Spleen (tissue), 11 donors: ENCODE results near the gene PDK2. TPM values are rescaled to one million over a fixed set of nuclear protein-coding genes. Genes with fewer than 3 reads are reported as not detected.

Experiments used
- DNase-seq: peaks from one replicate; pipeline ENCODE4 v3.0.0-alpha.2; 2020
- H3K27ac ChIP-seq, 8 donors: fragments of 200-600 bp; sonication (generic) in 7 of 8; 1 replicate in 4 of 8; 2 replicates in 4 of 8; pipeline versions ENCODE4 v1.5.0 to v1.8.0; 2016 to 2021; ENCODE audit warnings: inconsistent platforms in 4 of 8, mild to moderate bottlenecking in 4 of 8, moderate library complexity in 1 of 8
- H3K27me3 ChIP-seq, 7 donors: fragments of 200-600 bp; sonication (generic) in 6 of 7; replicated peaks in 1 of 7; 1 replicate in 4 of 7; 2 replicates in 3 of 7; pipeline versions ENCODE4 v1.5.0 to v1.8.0; 2016 to 2021; ENCODE audit warnings: inconsistent platforms in 3 of 7, mild to moderate bottlenecking in 1 of 7
- H3K36me3 ChIP-seq, 6 donors: fragments of 200-600 bp; sonication (generic) in 5 of 6; 1 replicate in 4 of 6; 2 replicates in 2 of 6; pipeline versions ENCODE4 v1.5.0 to v1.8.0; 2016 to 2021; ENCODE audit warnings: inconsistent platforms in 2 of 6
- H3K4me1 ChIP-seq, 6 donors: fragments of 200-600 bp; sonication (generic) in 5 of 6; 1 replicate in 3 of 6; 2 replicates in 3 of 6; pipeline versions ENCODE4 v1.5.0 to v1.8.0; 2016 to 2021; ENCODE audit warnings: inconsistent platforms in 3 of 6
- H3K4me3 ChIP-seq, 8 donors: fragments of 200-600 bp; sonication (generic) in 7 of 8; 1 replicate in 4 of 8; 2 replicates in 4 of 8; pipeline versions ENCODE4 v1.5.0 to v1.8.0; 2016 to 2021; ENCODE audit warnings: inconsistent platforms in 4 of 8, mild to moderate bottlenecking in 4 of 8, moderate library complexity in 2 of 8
- H3K9me3 ChIP-seq, 8 donors: fragments of 200-600 bp; sonication (generic) in 7 of 8; 1 replicate in 4 of 8; 2 replicates in 4 of 8; pipeline versions ENCODE4 v1.5.0 to v1.8.0; 2016 to 2021; ENCODE audit warnings: inconsistent platforms in 4 of 8
- POLR2A ChIP-seq, 3 donors: fragments of 450-650 bp; IDR thresholded peaks; one replicate each; pipeline ENCODE4 v1.5.1; 2017; ENCODE audit warnings: antibody characterized with exemption in 3 of 3, mild to moderate bottlenecking in 1 of 3
- POLR2AphosphoS5 ChIP-seq, 3 donors: sonication (generic); formaldehyde crosslinking; IDR thresholded peaks; one replicate each; pipeline ENCODE4 v1.5.1; 2017; ENCODE audit warnings: antibody characterized with exemption in 3 of 3
- WGBS, 5 donors: extraction: QIAGEN DNeasy Blood & Tissue Kit in 3 of 5; methylation state at CpG; one replicate each; pipeline versions ENCODE4 v1.1.5 to v1.1.7; 2013 to 2018; 5-methylcytosine and 5-hydroxymethylcytosine counted together
- intact Hi-C: fragments of 100-400 bp; cut with DNase I; formaldehyde crosslinking; loops from one replicate; pipeline ENCODE4 v1.15.0; 2023; ENCODE audit warnings: low total_unique reads
- polyA plus RNA-seq, 3 donors: library from polyadenylated mRNA; stranded (reverse); fragments of 200-250 nt; gene quantifications; one replicate each; pipeline ENCODE4 v1.2.1, GENCODE V29; 2013
- total RNA-seq, 7 donors: library from RNA; depleted of rRNA in 3 of 7; stranded (reverse); fragments of >200 nt in 3 of 7; fragmentation: NEBNext Ultra II Directional in 4 of 7; extraction: Animal tissue kit (Norgen Biotek cat#: 25700) in 4 of 7; gene quantifications; one replicate each; pipeline versions ENCODE4 v1.1.0 to v1.2.1, GENCODE V29; 2016 to 2021
- TF ChIP-seq, protein P1 (sequence below), 11 experiments: fragments of 200-600 bp in 7 of 11; fragments of 450-650 bp in 4 of 11; sonication (generic) in 4 of 11; IDR thresholded peaks in 8 of 11; conservative IDR thresholded peaks in 3 of 11; 1 replicate in 7 of 11; 2 replicates in 4 of 11; pipeline versions ENCODE4 v1.4.0 to v1.8.0; 2016 to 2021; ENCODE audit warnings: antibody characterized with exemption in 11 of 11, inconsistent platforms in 4 of 11, mild to moderate bottlenecking in 1 of 11
- donor health status: healthy with polysubstance abuse.
- donor health status: DM: no; HTN: no; CAD: no; lungs with moderate emphysema.
- donor health status: DM: no; HTN: no; CAD: no.
- donor health status: Bipolar disorder and iron deficiency.
- donor health status: healthy.
- donor health status: DM: no; HTN: no; CAD: no.
- donor health status: DM: yes; HTN: yes; CAD: no.

The PDK2 gene
- total and polyA plus RNA-seq, 10 donors, result 8.7 to 41.5 (median 24.3) TPM

DNA sequence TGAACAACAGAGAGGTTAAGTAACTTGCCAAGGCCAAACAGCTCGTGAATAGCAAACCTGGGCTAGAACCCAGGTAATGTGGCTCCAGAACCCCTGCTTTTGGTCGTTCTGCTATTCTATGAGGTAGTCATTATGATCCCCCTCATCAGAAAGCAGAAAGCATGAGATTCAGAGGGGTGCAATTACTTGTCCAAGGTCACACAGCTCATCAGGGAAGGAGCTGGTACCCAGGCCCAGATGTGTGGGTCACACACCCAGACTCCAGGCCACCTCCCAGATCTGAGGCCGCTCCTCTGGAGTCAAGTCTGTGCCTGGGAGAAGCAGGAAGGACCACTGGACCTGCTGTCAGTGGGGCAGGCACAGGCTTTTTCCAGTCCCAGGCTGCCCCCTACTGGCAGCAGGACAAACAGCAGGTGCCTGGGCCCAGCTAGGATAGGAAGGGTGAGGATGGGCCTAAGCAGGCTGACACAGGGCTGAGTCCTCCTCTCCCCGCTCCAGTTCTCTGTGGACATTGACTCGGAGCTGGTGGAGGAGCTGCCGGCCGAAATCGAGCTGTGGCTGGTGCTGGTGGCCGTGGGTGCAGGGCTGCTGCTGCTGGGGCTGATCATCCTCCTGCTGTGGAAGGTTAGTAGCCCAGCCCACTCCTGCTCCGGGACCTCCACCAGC is 7.8 kb upstream of the PDK2 start:
- no peak overlapping the region for H3K27ac ChIP-seq
- DNase-seq, result peak; percentile 91
- H3K9me3 ChIP-seq, result no peaks in the 10 kb centered on the region

DNA sequence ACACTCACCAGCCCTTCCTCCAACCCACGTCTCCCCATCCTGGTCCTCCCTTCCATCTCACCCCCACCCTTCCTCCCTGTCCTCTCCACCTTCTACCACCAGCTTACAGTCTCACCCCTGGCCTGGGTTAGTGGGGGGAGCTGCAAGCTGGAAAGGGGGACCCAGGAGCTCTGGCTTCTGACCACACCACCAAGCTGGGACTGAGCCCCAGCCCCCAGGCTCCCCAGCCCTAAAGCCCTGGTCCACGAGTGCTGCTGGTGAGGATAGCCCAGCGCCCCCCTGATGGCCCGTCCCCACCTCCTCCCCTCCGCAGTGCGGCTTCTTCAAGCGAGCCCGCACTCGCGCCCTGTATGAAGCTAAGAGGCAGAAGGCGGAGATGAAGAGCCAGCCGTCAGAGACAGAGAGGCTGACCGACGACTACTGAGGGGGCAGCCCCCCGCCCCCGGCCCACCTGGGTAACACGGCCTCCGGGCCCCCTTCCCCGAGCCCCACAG is 7.2 kb upstream of the PDK2 start:
- Histone ChIP-seq H3K9me3 (no peaks in the 10 kb centered on the region), H3K27ac (no peak overlapping the region), H3K36me3 (peaks cover 0 to 28% (median 12%) of the 10 kb centered on the region in 6 donors), H3K4me1 (peaks cover 0 to 4% (median 0%) of the 10 kb centered on the region in 6 donors), H3K27me3 (no peaks in the 10 kb centered on the region), H3K4me3 (no peak overlapping the region)
- peak; percentile 65 for DNase-seq
- TF ChIP-seq, protein P1, sequence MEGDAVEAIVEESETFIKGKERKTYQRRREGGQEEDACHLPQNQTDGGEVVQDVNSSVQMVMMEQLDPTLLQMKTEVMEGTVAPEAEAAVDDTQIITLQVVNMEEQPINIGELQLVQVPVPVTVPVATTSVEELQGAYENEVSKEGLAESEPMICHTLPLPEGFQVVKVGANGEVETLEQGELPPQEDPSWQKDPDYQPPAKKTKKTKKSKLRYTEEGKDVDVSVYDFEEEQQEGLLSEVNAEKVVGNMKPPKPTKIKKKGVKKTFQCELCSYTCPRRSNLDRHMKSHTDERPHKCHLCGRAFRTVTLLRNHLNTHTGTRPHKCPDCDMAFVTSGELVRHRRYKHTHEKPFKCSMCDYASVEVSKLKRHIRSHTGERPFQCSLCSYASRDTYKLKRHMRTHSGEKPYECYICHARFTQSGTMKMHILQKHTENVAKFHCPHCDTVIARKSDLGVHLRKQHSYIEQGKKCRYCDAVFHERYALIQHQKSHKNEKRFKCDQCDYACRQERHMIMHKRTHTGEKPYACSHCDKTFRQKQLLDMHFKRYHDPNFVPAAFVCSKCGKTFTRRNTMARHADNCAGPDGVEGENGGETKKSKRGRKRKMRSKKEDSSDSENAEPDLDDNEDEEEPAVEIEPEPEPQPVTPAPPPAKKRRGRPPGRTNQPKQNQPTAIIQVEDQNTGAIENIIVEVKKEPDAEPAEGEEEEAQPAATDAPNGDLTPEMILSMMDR (IDR thresholded peaks at IDR 0.05 in 8 of 11, conservative IDR thresholded peaks at IDR 0.05 in 3 of 11), result no peak
- TF ChIP-seq POLR2AphosphoS5 (IDR thresholded peaks at IDR 0.05) (no peak), POLR2A (IDR thresholded peaks at IDR 0.05) (no peak)
- 84 to 89% (median 85%) methylated on average over 12 to 19 of the region's 19 CpGs for WGBS, 5 donors
- intact Hi-C loops, result loop anchor here (2.0 kb wide), 1 partner anchor 61 kb away; no protein-coding TSS in a partner anchor

More for the DNA sequence above, 7.8 kb upstream of the PDK2 start:
- H3K27me3 ChIP-seq, result no peaks in the 10 kb centered on the region
- TF ChIP-seq, protein P1 (IDR thresholded peaks at IDR 0.05 in 8 of 11, conservative IDR thresholded peaks at IDR 0.05 in 3 of 11), result peak; percentile 93 to 98 (median 96)
- peak in 2 of 3 donors; percentile 11 to 33 for TF ChIP-seq POLR2AphosphoS5 (IDR thresholded peaks at IDR 0.05)
- TF ChIP-seq POLR2A (IDR thresholded peaks at IDR 0.05), result no peak
- peaks cover 0 to 4% (median 0%) of the 10 kb centered on the region in 6 donors for H3K4me1 ChIP-seq
- intact Hi-C loops, result loop anchor here (2.0 kb wide), 1 partner anchor 61 kb away; no protein-coding TSS in a partner anchor
- peaks cover 0 to 30% (median 12%) of the 10 kb centered on the region in 6 donors for H3K36me3 ChIP-seq
- H3K4me3 ChIP-seq, result no peak overlapping the region
- WGBS, 5 donors, result 25 to 52% (median 42%) methylated on average over 9 to 10 of the region's 10 CpGs

DNA sequence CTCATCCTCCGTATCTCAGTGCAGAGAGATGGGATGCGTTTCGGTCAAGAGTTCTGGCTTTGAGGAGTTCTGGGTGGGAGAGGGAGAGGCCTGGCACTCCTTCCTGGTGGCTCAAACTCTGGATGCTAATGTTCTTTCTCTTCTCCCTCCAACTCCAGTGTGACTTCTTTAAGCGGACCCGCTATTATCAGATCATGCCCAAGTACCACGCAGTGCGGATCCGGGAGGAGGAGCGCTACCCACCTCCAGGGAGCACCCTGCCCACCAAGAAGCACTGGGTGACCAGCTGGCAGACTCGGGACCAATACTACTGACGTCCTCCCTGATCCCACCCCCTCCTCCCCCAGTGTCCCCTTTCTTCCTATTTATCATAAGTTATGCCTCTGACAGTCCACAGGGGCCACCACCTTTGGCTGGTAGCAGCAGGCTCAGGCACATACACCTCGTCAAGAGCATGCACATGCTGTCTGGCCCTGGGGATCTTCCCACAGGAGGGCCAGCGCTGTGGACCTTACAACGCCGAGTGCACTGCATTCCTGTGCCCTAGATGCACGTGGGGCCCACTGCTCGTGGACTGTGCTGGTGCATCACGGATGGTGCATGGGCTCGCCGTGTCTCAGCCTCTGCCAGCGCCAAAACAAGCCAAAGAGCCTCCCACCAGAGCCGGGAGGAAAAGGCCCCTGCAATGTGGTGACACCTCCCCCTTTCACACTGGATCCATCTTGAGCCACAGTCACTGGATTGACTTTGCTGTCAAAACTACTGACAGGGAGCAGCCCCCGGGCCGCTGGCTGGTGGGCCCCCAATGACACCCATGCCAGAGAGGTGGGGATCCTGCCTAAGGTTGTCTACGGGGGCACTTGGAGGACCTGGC is 6.0 kb upstream of the PDK2 start:
- no peak overlapping the region for H3K4me3 ChIP-seq
- no peaks in the 10 kb centered on the region for H3K9me3 ChIP-seq
- peaks cover 0 to 28% (median 12%) of the 10 kb centered on the region in 6 donors for H3K36me3 ChIP-seq
- peaks cover 0 to 8% (median 6%) of the 10 kb centered on the region in 6 donors for H3K4me1 ChIP-seq
- intact Hi-C loops, result no loop called here
- DNase-seq, result peak; percentile 64
- TF ChIP-seq, protein P1 (IDR thresholded peaks at IDR 0.05 in 8 of 11, conservative IDR thresholded peaks at IDR 0.05 in 3 of 11), result no peak
- no peak for TF ChIP-seq POLR2A (IDR thresholded peaks at IDR 0.05)
- TF ChIP-seq POLR2AphosphoS5 (IDR thresholded peaks at IDR 0.05), result peak in 1 of 3 donors; percentile 38
- 85 to 89% (median 88%) methylated on average over 18 to 25 of the region's 25 CpGs for whole genome bisulfite sequencing, 5 donors
- no peaks in the 10 kb centered on the region for H3K27me3 ChIP-seq
- H3K27ac ChIP-seq, result no peak overlapping the region
